ENCODE measurements around the gene ABLIM3.

The ABLIM3 gene

DNA sequence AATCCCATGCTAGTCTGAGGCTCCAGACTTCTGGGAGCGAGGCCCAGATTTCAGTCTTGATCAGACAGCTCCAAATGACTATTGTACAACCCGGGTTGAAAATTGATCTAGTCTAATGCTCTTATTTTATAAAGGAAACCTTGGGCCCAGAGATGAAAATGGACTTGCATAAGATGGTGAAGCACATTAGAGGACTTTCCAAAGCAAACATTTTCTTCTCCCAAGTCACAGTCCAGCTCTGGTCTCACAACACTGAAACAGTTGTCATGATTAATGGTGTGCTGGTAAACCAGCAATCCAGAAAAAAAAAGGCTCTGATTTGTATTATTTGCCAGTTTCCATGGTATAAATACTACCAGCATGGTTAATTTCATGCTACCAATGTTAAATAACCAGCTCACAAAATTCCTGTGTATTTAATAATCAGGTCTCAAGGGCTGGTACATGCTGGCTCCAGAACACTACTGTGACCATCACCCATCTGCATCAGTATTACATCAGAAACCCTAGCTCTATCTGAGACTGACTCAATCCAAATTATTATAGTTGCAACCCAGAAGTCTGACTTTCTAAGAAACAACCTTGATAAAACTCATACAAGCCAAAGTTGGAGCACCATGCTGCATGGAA, 32.5 kb upstream of the ABLIM3 start:
- Histone ChIP-seq H3K27me3 (replicated peaks) (no peaks in the 10 kb centered on the region), H3K4me3 (ENCODE audit: low read depth, low read length) (no peak overlapping the region), H3K36me3 (replicated peaks) (no peaks in the 10 kb centered on the region), H3K27ac (no peak overlapping the region)
- TF ChIP-seq, protein P1, sequence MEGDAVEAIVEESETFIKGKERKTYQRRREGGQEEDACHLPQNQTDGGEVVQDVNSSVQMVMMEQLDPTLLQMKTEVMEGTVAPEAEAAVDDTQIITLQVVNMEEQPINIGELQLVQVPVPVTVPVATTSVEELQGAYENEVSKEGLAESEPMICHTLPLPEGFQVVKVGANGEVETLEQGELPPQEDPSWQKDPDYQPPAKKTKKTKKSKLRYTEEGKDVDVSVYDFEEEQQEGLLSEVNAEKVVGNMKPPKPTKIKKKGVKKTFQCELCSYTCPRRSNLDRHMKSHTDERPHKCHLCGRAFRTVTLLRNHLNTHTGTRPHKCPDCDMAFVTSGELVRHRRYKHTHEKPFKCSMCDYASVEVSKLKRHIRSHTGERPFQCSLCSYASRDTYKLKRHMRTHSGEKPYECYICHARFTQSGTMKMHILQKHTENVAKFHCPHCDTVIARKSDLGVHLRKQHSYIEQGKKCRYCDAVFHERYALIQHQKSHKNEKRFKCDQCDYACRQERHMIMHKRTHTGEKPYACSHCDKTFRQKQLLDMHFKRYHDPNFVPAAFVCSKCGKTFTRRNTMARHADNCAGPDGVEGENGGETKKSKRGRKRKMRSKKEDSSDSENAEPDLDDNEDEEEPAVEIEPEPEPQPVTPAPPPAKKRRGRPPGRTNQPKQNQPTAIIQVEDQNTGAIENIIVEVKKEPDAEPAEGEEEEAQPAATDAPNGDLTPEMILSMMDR (IDR thresholded peaks at IDR 0.05; ENCODE audit: low read depth, low read length, missing control alignments): no peak
- in situ Hi-C loops (cut with HindIII; ENCODE audit: low pct_ligation_motif_present, low sequenced_read_pairs): loop anchor here (25.0 kb wide), 1 partner anchor 371 kb away; no protein-coding TSS in a partner anchor
- DNase-seq: no peak

DNA sequence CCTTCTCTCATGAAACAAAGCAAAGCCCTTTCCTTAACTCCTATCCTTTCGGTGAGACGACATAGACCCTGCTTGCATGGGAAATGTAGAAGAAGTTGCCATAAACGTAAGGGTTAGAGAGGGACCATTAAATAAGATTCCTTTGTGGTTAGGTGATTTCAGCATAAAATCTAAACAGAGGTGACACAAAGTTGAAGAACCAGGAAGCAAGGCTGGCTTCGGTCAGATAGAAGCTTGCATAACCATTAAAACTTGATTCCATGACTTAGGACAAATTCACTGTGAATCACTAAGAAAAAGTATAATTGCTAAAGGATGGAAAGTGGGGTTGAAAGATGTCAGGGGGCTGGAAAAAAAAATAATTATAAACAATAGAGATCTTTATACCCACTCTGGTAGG, 30.9 kb upstream of the ABLIM3 start:
- in situ Hi-C loops (cut with HindIII; ENCODE audit: low pct_ligation_motif_present, low sequenced_read_pairs): loop anchor here (25.0 kb wide), 1 partner anchor 373 kb away; no protein-coding TSS in a partner anchor
- TF ChIP-seq, protein P1 (IDR thresholded peaks at IDR 0.05; ENCODE audit: low read depth, low read length, missing control alignments): no peak
- Histone ChIP-seq H3K4me3 (ENCODE audit: low read depth, low read length) (no peak overlapping the region), H3K36me3 (replicated peaks) (no peaks in the 10 kb centered on the region), H3K27me3 (replicated peaks) (no peaks in the 10 kb centered on the region), H3K27ac (no peak overlapping the region)
- DNase-seq: no peak

DNA sequence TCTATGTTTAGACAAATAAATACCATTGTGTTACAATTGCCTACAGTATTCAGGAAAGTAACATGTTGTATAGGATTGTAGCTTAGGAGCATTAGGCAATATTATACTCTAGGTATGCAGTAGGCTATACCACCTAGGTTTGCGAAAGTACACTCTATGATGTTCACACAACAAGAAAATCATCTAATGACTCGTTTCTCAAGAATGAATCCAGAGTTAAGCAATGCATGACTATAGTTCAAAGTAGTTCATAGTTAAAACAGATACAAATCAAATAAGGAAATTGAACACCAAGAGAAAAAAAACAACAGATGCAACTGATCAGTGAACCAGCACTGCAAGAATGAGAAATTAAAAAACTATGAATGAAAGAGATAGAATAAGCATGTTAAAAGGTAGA, 27.6 kb upstream of the ABLIM3 start:
- Histone ChIP-seq H3K36me3 (replicated peaks) (no peaks in the 10 kb centered on the region), H3K4me3 (ENCODE audit: low read depth, low read length) (no peak overlapping the region), H3K27me3 (replicated peaks) (no peaks in the 10 kb centered on the region), H3K27ac (no peak overlapping the region)
- TF ChIP-seq, protein P1 (IDR thresholded peaks at IDR 0.05; ENCODE audit: low read depth, low read length, missing control alignments): no peak
- DNase-seq: no peak
- in situ Hi-C loops (cut with HindIII; ENCODE audit: low pct_ligation_motif_present, low sequenced_read_pairs): loop anchor here (25.0 kb wide), 1 partner anchor 376 kb away; no protein-coding TSS in a partner anchor

DNA sequence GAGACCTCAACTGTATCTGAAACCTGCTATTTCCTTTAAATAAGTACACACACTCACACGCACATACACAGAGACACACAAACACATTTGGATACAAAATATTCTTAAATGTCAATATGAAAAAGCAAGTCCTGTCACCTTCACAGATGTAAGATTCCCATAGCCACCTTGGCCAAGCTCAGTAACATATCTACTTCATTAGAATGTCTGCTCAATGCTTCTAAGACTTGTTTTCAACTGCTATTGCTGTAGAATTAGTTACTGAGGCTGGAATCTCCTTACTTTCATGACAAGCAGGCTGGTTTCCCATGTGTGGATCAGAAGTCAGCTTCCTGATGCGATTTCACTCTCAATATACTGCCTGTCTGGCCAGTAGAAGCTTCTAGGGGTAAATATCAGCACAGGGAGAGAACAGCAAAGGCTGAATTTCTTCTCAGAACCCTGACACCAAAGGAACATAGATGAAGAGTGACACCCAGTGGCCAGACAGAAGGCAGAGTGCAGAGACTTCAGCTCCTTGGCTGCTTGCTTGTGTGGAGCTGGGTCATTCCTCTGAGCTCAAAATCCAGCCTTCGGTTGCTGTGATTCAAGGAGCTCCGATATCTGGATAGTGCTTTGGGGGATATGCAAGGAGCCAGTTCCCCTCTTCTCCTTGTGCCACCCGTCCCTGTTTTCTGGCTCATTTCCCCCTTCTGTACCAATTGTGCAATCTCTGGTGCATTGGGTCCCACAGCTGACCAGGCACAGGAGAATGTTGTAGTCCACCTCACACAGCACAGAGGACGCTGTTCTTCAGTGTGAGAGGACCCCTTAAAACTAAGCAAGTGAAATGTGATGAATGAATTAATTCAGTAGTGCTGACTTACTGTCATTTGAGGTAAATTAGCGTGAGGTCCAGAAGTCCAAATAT, 26.6 kb upstream of the ABLIM3 start:
- in situ Hi-C loops (cut with HindIII; ENCODE audit: low pct_ligation_motif_present, low sequenced_read_pairs): loop anchor here (25.0 kb wide), 1 partner anchor 377 kb away; no protein-coding TSS in a partner anchor
- no peak overlapping the region for H3K27ac ChIP-seq
- H3K4me3 ChIP-seq (ENCODE audit: low read depth, low read length): no peak overlapping the region
- DNase-seq: peak; percentile 80
- no peaks in the 10 kb centered on the region for H3K36me3 ChIP-seq (replicated peaks)
- TF ChIP-seq, protein P1 (IDR thresholded peaks at IDR 0.05; ENCODE audit: low read depth, low read length, missing control alignments): peak; percentile 90
- no peaks in the 10 kb centered on the region for H3K27me3 ChIP-seq (replicated peaks)

DNA sequence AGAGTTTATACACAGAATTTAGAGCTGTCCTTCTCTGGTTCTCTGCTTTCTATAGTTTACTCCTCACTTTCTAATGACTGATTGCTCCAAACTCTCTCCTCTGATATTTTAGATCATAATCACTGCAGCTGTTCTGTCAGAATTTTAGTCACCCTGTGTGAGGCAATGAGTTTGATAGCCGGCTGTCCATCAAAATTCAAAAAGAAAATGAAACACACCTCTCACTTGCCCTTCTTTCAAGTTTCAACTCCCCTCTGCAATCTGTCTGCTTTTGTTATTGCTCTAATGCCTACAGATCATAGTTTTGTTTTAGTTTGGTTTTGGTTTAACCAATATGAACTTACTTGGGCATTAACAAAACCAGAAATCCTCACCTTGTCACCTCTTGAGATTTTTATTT, 23.3 kb upstream of the ABLIM3 start:
- Histone ChIP-seq H3K27ac (no peak overlapping the region), H3K4me3 (ENCODE audit: low read depth, low read length) (no peak overlapping the region), H3K36me3 (replicated peaks) (no peaks in the 10 kb centered on the region), H3K27me3 (replicated peaks) (no peaks in the 10 kb centered on the region)
- in situ Hi-C loops (cut with HindIII; ENCODE audit: low pct_ligation_motif_present, low sequenced_read_pairs): loop anchor here (25.0 kb wide), 1 partner anchor 381 kb away; no protein-coding TSS in a partner anchor
- TF ChIP-seq, protein P1 (IDR thresholded peaks at IDR 0.05; ENCODE audit: low read depth, low read length, missing control alignments): no peak
- no peak for DNase-seq
